ENCODE results near the gene SOAT2.
"Not testable (repeated sequence)": the region's sequence is repeated elsewhere in the genome, so short reads cannot be mapped to it uniquely, and the experiment has no call there.

Gene SOAT2

DNA sequence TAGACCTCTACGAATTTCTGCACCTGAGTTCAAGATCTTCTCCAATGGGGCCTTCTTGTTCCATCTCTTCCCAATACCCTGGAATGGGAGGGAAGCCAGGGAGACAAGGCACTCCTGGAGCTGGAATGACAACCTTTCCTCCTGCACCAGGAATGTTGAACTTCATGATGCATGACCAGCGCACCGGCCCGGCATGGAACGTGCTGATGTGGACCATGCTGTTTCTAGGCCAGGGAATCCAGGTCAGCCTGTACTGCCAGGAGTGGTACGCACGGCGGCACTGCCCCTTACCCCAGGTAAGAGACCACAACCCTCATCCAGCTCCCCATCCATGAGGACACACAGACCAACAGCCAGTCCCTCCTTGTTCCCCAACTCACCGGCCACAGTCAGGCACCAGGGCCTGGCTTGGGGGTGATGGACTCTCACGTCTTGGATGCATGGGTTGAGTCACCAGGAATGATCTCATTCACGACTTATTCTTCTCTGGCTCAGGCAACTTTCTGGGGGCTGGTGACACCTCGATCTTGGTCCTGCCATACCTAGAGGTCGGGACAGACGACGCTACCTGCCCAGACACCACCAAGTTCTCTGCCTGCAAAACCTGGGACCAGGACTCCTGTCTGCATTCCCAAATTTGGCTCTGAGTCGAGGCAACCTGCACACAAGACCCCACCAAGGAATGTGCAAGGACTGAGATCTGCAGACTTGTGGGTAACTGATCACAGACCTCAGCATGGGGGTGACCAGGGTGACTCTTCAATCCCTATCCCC lies 20.5 kb downstream of the SOAT2 start:
- DNase-seq (ENCODE audit: low read depth, low spot score) = no peak
- H3K4me3 ChIP-seq (ENCODE audit: low read length) = no peak overlapping the region

GRCh38 chr12:53124352-53124723 lies 21.1 kb downstream of the SOAT2 start:
- H3K4me3 ChIP-seq (ENCODE audit: low read length) = no peak overlapping the region
- DNase-seq (ENCODE audit: low read depth, low spot score) = no peak

DNA sequence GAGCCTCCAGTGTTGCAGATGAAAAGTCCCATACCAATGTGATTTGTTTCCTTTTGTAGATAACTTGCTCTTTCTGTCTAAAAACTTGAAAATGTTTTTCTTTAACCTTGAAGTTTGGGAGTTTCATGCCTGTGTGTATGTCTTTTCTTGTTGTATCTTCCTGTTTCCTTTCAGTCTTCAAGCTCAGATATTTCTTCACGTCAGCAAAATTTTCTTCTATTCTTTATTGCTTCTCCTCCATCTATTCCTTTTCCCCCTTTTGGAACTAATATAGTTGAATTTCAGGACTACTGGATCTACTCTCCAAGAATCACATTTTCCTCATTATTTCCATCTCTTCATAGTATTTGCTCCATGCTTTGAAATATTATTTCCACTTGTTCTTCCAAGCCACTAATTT lies 23.9 kb downstream of the SOAT2 start:
- H3K4me3 ChIP-seq (ENCODE audit: low read length) = no peak overlapping the region
- no peak for DNase-seq (ENCODE audit: low read depth, low spot score)

DNA sequence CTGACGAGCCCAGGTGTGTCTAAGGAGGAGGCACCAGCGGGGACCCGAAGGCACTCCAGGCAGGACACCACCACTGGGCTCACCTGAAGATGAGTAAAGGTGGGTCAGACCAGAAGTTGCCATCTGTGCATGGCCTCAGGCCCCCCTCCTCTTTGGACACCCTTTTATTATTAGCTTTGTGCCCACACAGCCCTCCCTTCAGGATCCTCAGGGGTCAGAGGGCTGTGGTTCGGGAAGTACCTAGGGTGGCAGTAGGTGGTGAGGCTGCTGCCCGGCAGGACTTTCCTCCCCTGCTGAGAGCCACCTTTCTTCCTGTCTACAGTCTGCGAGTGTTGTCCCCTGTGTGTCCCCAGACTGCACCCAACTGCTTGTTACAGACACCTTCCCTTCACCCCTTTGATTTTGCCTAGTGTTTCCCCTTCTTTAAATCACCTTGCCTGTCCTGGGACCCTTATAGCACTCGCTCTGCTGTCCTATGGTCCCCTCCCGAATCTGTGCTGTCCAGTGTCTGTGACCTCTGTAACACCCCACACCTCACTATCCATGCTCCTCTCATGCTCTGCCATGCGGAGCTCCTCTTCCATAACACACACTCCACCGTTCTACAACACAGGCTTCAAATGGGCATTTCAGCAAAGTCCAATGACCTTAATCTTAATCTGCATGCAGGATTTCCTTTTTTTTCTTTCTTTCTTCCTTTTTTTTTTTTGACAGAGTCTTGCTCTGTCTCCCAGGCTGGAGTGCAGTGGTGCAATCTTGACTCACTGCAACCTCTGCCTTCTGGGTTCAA lies 25.7 kb downstream of the SOAT2 start:
- DNase-seq (ENCODE audit: low read depth, low spot score) = no peak
- H3K4me3 ChIP-seq (ENCODE audit: low read length) = no peak overlapping the region

- DNase-seq (ENCODE audit: low read depth, low spot score) = no peak
Observed at GRCh38 chr12:53131844-53132243, 28.6 kb downstream of the SOAT2 start.

DNA sequence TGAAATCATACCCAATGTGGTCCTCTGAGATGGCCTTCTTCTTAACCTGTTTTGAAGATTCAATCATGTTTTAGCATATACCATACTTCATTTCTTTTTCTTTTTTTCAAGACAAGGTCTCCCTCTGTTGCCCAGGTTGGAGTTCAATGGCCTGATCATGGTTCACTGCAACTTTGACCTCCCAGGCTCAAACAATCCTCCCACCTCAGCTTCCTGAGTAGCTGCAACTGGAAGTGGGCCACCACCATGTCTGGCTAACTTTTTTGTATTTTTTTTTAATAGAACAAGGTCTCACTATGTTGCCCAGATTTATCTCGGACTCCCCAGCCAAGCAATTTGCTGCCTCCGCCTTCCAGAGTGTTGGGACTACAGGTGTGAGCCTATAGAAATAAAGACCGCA lies 30.4 kb downstream of the SOAT2 start:
- no peak for DNase-seq (ENCODE audit: low read depth, low spot score)
- H3K4me3 ChIP-seq (ENCODE audit: low read length) = no peak overlapping the region

More at GRCh38 chr12:53131844-53132243, 28.6 kb downstream of the SOAT2 start:
- no peak overlapping the region for H3K4me3 ChIP-seq (ENCODE audit: low read length)

- no peak for DNase-seq (ENCODE audit: low read depth, low spot score)
- H3K4me3 ChIP-seq (ENCODE audit: low read length) = no peak overlapping the region
Observed at GRCh38 chr12:53143355-53143754, 40.1 kb downstream of the SOAT2 start.

GRCh38 chr12:53145383-53146260 lies 42.3 kb downstream of the SOAT2 start:
- no peak overlapping the region for H3K4me3 ChIP-seq (ENCODE audit: low read length)
- no peak for DNase-seq (ENCODE audit: low read depth, low spot score)

DNA sequence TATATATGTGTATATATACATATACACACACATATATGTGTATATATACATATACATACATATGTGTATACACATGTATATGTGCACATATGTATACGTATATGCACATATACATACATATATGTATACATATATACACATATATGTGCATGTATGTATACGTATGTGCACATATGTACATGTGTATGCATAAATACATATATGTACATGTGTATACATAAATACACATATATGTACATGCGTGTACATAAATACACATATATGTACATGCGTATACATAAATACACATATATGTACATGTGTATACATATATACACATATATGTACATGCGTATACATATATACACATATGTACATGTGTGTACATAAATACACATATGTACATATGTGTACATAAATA lies 43.9 kb downstream of the SOAT2 start:
- no peak overlapping the region for H3K4me3 ChIP-seq (ENCODE audit: low read length)
- no peak for DNase-seq (ENCODE audit: low read depth, low spot score)

- no peak for DNase-seq (ENCODE audit: low read depth, low spot score)
- H3K4me3 ChIP-seq (ENCODE audit: low read length) = no peak overlapping the region
Observed at GRCh38 chr12:53147653-53148052, 44.4 kb downstream of the SOAT2 start.

DNA sequence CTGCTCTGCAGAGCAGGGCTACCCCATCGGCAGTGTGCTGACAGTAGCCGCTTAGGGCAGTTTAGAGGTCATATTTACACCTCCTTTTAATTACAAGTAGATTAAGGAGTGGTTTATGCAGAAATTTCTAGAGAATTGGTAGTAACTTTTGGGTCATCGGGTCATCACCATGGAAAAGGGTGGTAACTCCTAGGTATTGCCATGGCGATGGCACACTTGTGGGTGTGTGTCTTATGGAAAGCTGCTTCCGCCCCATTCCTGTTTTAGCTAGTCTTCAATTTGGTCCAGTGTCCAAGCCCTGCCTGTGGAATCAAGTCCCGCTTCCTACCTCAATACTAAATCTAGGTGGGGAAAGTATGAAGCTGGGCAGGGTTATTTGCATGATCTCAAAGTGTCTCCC lies 47.8 kb downstream of the SOAT2 start:
- DNase-seq (ENCODE audit: low read depth, low spot score) = no peak
- H3K4me3 ChIP-seq (ENCODE audit: low read length) = no peak overlapping the region

DNA sequence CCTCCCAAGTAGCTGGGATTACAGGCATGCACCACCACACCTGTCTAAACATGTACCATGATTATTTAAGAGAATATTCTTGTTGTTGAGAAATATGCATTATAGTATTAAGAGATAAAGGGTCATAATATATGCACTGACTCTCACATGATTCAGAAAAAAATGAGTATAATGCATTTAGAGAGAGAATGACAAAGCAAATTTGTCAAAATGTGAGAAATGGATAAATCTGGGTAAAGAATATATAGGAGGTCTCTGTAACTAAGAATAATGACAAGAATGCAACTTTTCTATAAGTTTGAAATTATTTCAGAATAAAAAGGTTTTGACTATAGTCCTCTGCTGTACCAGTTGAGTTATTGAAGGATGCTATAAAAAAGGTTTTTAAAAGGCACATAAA lies 49.1 kb downstream of the SOAT2 start:
- no peak overlapping the region for H3K4me3 ChIP-seq (ENCODE audit: low read length)
- DNase-seq (ENCODE audit: low read depth, low spot score) = no peak

DNA sequence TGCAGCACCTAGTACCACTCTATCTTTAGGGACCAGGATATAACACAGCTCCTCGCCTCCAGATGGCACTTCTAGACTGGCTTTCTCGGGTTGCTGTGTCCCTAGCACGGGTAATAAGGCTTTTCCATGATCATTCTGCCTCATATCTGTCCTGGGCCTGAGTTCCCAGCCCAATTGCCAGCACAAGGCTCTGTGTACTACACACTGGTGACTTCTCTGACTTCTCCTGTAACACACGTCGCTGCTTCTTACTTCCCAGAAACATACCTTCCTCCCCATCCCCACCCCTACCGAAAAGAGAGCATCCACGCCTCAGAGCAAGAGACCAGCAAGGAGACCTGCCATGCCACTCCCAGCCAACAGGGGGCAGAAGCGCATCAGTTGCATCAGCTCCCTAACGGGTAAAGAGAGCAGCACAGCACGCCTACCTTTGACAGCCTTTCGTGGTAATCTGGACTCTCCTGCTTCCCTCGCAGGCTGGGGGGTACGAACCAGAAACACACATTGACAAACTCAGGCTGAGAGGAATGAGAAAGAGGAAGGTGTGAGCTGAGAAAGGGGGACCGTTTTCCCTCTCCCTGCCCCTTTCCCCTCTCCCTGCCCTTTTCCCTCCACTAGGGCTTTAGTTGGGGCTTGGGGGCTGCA lies 56.0 kb downstream of the SOAT2 start:
- peak; percentile 85 for DNase-seq (ENCODE audit: low read depth, low spot score)
- H3K4me3 ChIP-seq (ENCODE audit: low read length) = peak overlapping the region; percentile 20; the same call in 1 of the 2 replicates

GRCh38 chr12:53160000-53160399 lies 56.7 kb downstream of the SOAT2 start:
- no peak for DNase-seq (ENCODE audit: low read depth, low spot score)
- no peak overlapping the region for H3K4me3 ChIP-seq (ENCODE audit: low read length)

DNA sequence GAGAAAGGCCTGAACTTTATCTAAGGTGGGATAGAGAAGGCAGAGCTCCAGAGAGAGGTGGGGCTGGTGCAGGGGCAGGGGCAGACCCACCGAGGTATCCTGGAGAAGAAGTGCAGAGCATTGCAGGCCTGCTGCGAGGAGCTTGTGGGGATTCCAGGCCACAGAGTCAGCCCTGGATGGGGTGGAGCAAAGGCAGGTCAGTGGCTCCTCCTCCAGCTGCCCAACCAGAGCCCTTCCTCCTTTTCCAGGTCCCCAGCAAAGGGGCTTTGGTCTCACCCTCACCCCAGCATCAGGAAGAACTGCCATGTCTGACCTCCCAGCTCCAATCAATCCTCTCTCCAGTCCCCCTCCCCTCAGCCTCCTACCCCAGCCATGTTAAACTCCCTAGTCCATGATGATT lies 57.4 kb downstream of the SOAT2 start:
- H3K4me3 ChIP-seq (ENCODE audit: low read length) = no peak overlapping the region
- no peak for DNase-seq (ENCODE audit: low read depth, low spot score)

GRCh38 chr12:53161119-53161911 lies 58.0 kb downstream of the SOAT2 start:
- no peak overlapping the region for H3K4me3 ChIP-seq (ENCODE audit: low read length)
- no peak for DNase-seq (ENCODE audit: low read depth, low spot score)

GRCh38 chr12:53163008-53163407 lies 59.7 kb downstream of the SOAT2 start:
- not testable (repeated sequence) for DNase-seq (ENCODE audit: low read depth, low spot score); H3K4me3 ChIP-seq (ENCODE audit: low read length)

GRCh38 chr12:53166837-53167236 lies 63.6 kb downstream of the SOAT2 start:
- no peak overlapping the region for H3K4me3 ChIP-seq (ENCODE audit: low read length)
- no peak for DNase-seq (ENCODE audit: low read depth, low spot score)
